HG03060 (cell line): Measurements from ENCODE around the gene STARD7.

Experiments used
- ATAC-seq: cut with Tn5 transposase; IDR thresholded peaks from one replicate; pipeline ENCODE4 v1.9.1; 2021; ENCODE audit warnings: low read depth, moderate number of reproducible peaks; ENCODE audit not compliant: unreplicated experiment

The STARD7 gene

GRCh38 chr2:96138179-96139145, 70.2 kb downstream of the STARD7 start, which contains the start of gene ASTL:
TSS of gene ASTL (minus strand) at chr2:96138502. CDS start at chr2:96138436, 66 bp downstream.
- no peak for ATAC-seq

- ATAC-seq, result no peak
Measured at GRCh38 chr2:96137321-96138178, 71.1 kb downstream of the STARD7 start.

- no peak for ATAC-seq
Measured at GRCh38 chr2:96136129-96136720, 72.4 kb downstream of the STARD7 start.

- no peak for ATAC-seq
Measured at GRCh38 chr2:96135621-96136020, 73.0 kb downstream of the STARD7 start.

- ATAC-seq, result no peak
Measured at GRCh38 chr2:96135171-96135570, 73.5 kb downstream of the STARD7 start.
